ENCODE data around the gene GNB1L.

GNB1L gene

GRCh38 chr22:19748991-19749664, 105.5 kb downstream of the GNB1L start:
- DNase-seq (ENCODE audit: low spot score) = no peak

DNA sequence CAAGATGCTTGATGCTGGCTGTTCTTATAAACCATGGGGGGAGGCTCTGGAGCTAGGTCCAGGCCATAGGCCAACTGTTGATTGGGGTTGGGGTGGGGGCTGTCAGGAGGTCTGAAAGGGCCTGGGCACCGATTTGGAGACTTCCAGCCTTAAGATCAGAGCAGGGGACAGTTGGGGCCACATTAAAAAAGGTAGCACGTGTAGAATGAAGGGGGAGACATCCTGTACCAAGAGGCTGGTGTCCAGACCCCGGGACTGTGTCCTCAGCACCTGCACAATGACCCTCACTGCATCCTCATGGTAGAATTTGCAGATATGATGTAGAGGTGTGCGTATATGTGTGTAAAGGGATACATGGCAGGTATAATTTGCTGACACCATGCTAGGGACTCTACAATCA, 106.5 kb downstream of the GNB1L start:
- no peak for DNase-seq (ENCODE audit: low spot score)

- no peak for DNase-seq (ENCODE audit: low spot score)
These were observed 107.1 kb downstream of the GNB1L start for GRCh38 chr22:19747551-19747950.

GRCh38 chr22:19746726-19747125, 107.9 kb downstream of the GNB1L start:
- DNase-seq (ENCODE audit: low spot score) = no peak

DNA sequence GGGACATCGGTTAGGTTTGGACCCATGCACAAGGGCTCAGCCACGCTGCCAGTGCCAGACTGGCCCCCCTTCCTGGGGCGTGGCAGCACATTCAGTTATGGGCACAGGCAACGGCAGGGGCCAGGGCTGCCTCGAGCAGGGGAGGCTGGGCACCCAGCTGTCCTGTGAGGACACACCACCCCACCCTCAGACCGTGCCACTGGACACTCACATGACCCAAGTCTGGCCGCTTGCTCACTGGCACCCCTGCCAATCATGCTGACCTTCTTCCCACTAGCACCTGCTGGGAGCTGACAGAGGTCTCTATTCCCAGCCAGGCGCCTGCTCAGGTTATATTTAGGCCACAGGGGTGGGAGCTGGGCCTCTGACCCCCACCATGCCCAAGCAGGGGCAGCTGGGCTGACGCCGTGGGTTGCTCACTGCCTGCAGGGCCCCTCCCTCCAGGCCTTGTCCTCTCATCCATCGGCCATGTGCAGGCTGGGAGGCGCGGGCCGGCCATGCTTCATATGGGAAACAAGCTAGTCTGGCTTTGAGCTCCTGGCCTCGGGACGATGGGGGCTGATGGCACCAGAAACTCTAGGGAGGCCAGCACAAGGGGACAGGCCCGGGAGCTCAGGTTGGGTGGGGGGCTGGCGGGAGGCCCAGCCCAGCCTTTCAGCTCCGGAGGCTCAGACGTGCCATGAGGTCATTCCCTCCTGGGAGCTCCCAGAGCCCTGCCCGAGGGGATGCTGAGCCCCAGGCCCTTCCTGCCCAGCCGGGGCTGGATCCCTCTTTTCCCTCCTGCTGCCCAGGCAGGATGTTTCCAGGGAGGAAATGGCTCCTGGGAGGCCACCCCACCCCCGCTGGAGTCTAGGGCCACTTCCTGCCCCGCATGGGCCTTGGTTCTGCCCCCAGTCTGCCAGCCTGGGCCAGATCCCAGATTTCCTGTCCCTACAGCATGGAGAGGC, 109.2 kb downstream of the GNB1L start:
- DNase-seq (ENCODE audit: low spot score) = no peak

- no peak for DNase-seq (ENCODE audit: low spot score)
These were observed 110.2 kb downstream of the GNB1L start for GRCh38 chr22:19744350-19745006.

- no peak for DNase-seq (ENCODE audit: low spot score)
These were observed 111.0 kb downstream of the GNB1L start for GRCh38 chr22:19743651-19744050.

- DNase-seq (ENCODE audit: low spot score) = no peak
These were observed 111.6 kb downstream of the GNB1L start for GRCh38 chr22:19743081-19743480.

- DNase-seq (ENCODE audit: low spot score) = no peak
These were observed 112.3 kb downstream of the GNB1L start for GRCh38 chr22:19742160-19743066.

DNA sequence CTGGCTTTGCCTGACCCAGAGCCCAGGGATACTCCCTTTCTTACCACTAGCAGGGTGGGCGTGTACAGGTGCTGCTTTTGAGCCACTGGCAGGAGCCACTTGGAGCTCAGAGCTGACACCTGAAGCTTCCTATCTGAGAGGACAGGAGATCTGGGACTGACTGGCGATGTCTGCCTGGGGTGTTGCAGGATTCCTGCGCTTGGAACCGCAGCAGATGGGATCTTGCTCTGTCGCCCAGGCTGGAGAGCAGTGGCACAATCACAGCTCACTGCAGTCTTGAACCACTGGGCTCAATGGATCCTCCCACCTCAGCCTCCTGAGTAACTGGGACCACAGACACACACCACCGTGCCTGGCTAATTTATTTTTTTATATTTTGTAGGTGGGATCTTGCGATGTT, 113.6 kb downstream of the GNB1L start:
- no peak for DNase-seq (ENCODE audit: low spot score)

DNA sequence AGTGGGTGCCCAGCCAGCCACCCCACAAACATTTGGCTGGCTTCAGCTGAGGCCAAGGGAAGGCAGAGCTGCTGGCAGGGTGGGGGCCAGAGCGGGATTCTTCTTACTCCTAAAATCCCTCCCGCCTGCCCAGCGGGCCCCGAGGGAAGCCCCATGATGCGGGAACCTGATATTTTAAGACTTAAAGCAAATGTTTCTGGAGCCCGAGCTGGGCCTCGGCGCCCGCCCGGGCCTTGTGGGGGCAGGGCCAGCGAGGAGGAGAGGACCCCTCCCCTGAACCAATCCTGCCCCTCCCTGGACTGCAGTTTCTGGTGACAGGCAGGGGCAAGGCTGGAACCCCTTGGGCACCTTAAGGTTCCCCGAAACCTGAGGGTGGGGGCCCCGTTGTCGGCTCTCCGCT, 114.1 kb downstream of the GNB1L start:
- no peak for DNase-seq (ENCODE audit: low spot score)

- no peak for DNase-seq (ENCODE audit: low spot score)
These were observed 114.7 kb downstream of the GNB1L start for GRCh38 chr22:19739911-19740449.

GRCh38 chr22:19739448-19739895, 115.2 kb downstream of the GNB1L start:
- no peak for DNase-seq (ENCODE audit: low spot score)

GRCh38 chr22:19738664-19739447, 115.8 kb downstream of the GNB1L start:
- no peak for DNase-seq (ENCODE audit: low spot score)

DNA sequence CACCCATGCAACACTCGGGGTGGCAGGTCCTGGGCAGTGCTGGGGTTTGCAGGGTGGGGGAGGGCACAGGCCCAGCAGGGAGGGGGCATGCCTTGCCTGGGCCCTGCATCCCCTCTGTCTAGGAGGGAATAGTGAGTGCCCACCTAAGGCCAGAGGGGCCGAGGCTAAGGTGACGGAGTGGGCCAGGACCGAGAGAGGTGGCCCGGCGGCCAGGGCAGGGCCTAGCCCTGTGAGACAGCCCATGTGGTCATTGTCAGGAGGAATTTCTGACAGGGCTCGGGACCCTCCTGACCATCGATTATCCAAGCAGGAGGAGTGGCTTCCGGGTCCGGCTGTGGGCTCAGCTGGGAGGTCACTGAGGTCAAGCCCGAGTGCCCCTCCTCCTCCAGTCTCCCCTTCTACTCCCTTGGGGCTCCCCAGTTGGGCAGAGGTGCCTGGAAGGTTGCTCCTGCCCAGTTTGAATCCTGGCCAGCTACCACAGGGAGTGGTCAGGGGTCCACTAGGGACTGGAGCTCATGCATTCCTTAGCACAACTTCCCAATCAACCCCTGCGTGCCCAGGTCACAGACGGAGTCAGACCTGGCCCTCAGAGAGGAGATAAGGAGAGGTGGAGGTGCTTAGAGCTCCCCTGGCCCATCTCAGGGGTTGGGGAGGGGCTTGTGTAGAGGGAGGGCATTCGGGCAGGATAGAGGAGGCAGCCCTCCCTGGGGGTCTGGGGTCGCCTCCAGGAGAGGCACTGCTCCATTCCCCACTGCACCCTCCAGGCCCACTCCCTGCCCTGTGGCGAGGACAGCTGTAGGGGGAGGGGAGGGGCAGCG, 116.6 kb downstream of the GNB1L start:
- DNase-seq (ENCODE audit: low spot score) = no peak

GRCh38 chr22:19735665-19736510, 118.8 kb downstream of the GNB1L start:
- DNase-seq (ENCODE audit: low spot score) = no peak

- no peak for DNase-seq (ENCODE audit: low spot score)
These were observed 119.8 kb downstream of the GNB1L start for GRCh38 chr22:19734837-19735382.

- DNase-seq (ENCODE audit: low spot score) = no peak
These were observed 120.5 kb downstream of the GNB1L start for GRCh38 chr22:19734163-19734562.
